H1 (cell line): ENCODE data around the gene GGN. TPM values are rescaled to one million over a fixed set of nuclear protein-coding genes. Genes with fewer than 3 reads are reported as not detected.

Experiments used
- ZNF274 ChIP-seq: IDR thresholded peaks from 2 replicates; pipeline ENCODE4 v1.7.0; 2012; ENCODE audit warnings: low read length, borderline replicate concordance; ENCODE audit errors: extremely low read depth
- polyA plus RNA-seq, 7 experiments: library from polyadenylated mRNA; depleted of rRNA in 3 of 7; stranded (reverse) in 5 of 7; unstranded in 2 of 7; fragments of >200 nt in 5 of 7; fragments of 200-250 nt in 2 of 7; gene quantifications; 1 replicate in 5 of 7; 2 replicates in 1 of 7; 4 replicates in 1 of 7; pipeline versions ENCODE4 v1.2.1 to v1.2.3, GENCODE V29; 2011 to 2013; ENCODE audit warnings: missing spikeins in 2 of 7, mixed read lengths in 2 of 7
- total RNA-seq: library from RNA; stranded (reverse); fragmentation: NEBNext Ultra II Directional; extraction: Animal tissue kit (Norgen Biotek cat#: 25700); gene quantifications from 2 replicates; pipeline ENCODE4 v1.2.1, GENCODE V29; 2021

Gene GGN
- total and polyA plus RNA-seq, 2 of the 8 experiments (the other 6 are each of a cell fraction or from before 2014, with no cell fraction given) = 0.47 to 1.2 TPM

DNA sequence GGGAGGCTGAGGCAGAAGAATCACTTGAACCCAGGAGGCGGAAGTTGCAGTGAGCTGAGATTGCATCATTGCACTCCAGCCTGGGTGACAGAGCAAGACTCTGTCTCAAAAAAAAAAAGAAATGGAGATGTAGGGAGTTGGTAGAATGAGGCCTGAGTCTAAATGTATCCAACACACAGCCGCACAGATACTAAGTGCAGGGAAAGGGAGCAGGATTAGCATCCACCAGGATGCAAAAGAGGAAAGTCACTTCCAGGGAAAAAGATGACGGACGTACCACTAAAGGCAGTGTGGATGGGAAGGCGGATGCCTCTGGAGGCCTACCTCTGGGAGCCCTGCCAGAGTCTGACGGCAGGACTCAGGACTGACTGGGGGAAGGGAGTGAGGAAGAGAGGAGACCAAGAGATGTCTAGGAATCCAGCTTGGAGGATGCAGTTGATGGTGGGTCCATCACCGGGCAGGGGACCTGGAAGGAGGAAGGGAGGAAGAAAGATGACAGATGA lies 21.8 kb upstream of the GGN start (continued):
- TF ChIP-seq ZNF274 = no peak
- TF ChIP-seq, all 59 proteins: peak for 0
